GM12878 (cell line): ENCODE measurements around the gene RAD52. TPM values are rescaled to one million over a fixed set of nuclear protein-coding genes. Genes with fewer than 3 reads are reported as not detected.

Experiments used
- BCL3 ChIP-seq: IDR thresholded peaks from 2 replicates; pipeline ENCODE4 v1.6.1; 2011; ENCODE audit warnings: borderline replicate concordance, low read depth, mild to moderate bottlenecking, moderate library complexity, low read length; ENCODE audit not compliant: insufficient read depth, poor library complexity, severe bottlenecking
- BMI1 ChIP-seq: fragments of 450-650 bp; IDR thresholded peaks from 2 replicates; pipeline ENCODE4 v1.6.1; 2016; ENCODE audit warnings: mild to moderate bottlenecking, moderate library complexity, borderline replicate concordance
- CHD1 ChIP-seq: IDR thresholded peaks from 2 replicates; pipeline ENCODE4 v1.6.1; 2012; ENCODE audit warnings: low read depth, low read length, improper control_type of control experiment
- E2F4 ChIP-seq: IDR thresholded peaks from 2 replicates; pipeline ENCODE4 v1.6.1; 2012; ENCODE audit warnings: low read depth, low read length, improper control_type of control experiment
- E4F1 ChIP-seq: fragments of 450-650 bp; IDR thresholded peaks from 2 replicates; pipeline ENCODE4 v1.6.1; 2018; ENCODE audit warnings: borderline replicate concordance, mild to moderate bottlenecking; ENCODE audit not compliant: partially characterized antibody
- FOS ChIP-seq: IDR thresholded peaks from 3 replicates; pipeline ENCODE4 v1.6.1; 2011; ENCODE audit warnings: borderline replicate concordance; ENCODE audit not compliant: insufficient read length; ENCODE audit errors: extremely low read depth
- JUND ChIP-seq: IDR thresholded peaks from 2 replicates; pipeline ENCODE4 v1.6.1; 2012; ENCODE audit warnings: low read depth, mild to moderate bottlenecking, low read length, improper control_type of control experiment, moderate library complexity
- KAT2A ChIP-seq: conservative IDR thresholded peaks from 2 replicates; pipeline ENCODE4 v1.6.1; 2011; ENCODE audit warnings: low read depth, low read length; ENCODE audit not compliant: control insufficient read depth
- MYC ChIP-seq: IDR thresholded peaks from 2 replicates; pipeline ENCODE4 v1.6.1; 2011; ENCODE audit warnings: mild to moderate bottlenecking, low read length, moderate library complexity, inconsistent platforms; ENCODE audit not compliant: insufficient read depth, insufficient replicate concordance, insufficient read length, severe bottlenecking
- NFYB ChIP-seq: IDR thresholded peaks from 2 replicates; pipeline ENCODE4 v1.6.1; 2011; ENCODE audit warnings: low read depth, mild to moderate bottlenecking, low read length, improper control_type of control experiment, moderate library complexity; ENCODE audit not compliant: insufficient read depth
- NKRF ChIP-seq: fragments of 450-650 bp; conservative IDR thresholded peaks from 2 replicates; pipeline ENCODE4 v1.6.1; 2017; ENCODE audit warnings: mild to moderate bottlenecking, moderate library complexity
- NR2C1 ChIP-seq: fragments of 450-650 bp; IDR thresholded peaks from 2 replicates; pipeline ENCODE4 v1.6.1; 2017; ENCODE audit warnings: antibody characterized with exemption, mild to moderate bottlenecking, moderate library complexity
- PAX8 ChIP-seq: fragments of 450-650 bp; IDR thresholded peaks from 2 replicates; pipeline ENCODE4 v1.6.1; 2017; ENCODE audit warnings: mild to moderate bottlenecking, moderate library complexity
- POLR2AphosphoS2 ChIP-seq: IDR thresholded peaks from 2 replicates; pipeline ENCODE4 v1.6.1; 2011; ENCODE audit warnings: low read depth, mild to moderate bottlenecking, low read length, improper control_type of control experiment, moderate library complexity
- SREBF2 ChIP-seq: IDR thresholded peaks from 2 replicates; pipeline ENCODE4 v1.6.1; 2012; ENCODE audit warnings: mild to moderate bottlenecking, low read length
- SUPT20H ChIP-seq: IDR thresholded peaks from 2 replicates; pipeline ENCODE4 v1.6.1; 2011; ENCODE audit warnings: low read depth, mild to moderate bottlenecking, low read length, moderate library complexity, borderline replicate concordance; ENCODE audit not compliant: control insufficient read depth
- TAF1 ChIP-seq: IDR thresholded peaks from 2 replicates; pipeline ENCODE4 v1.6.1; 2011; ENCODE audit warnings: mild to moderate bottlenecking, low read depth, low read length, borderline replicate concordance
- TCF3 ChIP-seq: IDR thresholded peaks from 2 replicates; pipeline ENCODE4 v1.6.1; 2012; ENCODE audit warnings: low read depth, mild to moderate bottlenecking, low read length, borderline replicate concordance; ENCODE audit not compliant: insufficient read depth
- ZBTB33 ChIP-seq: fragments of 450-650 bp; IDR thresholded peaks from 2 replicates; pipeline ENCODE4 v1.6.1; 2017; ENCODE audit warnings: mild to moderate bottlenecking
- polyA plus RNA-seq, 11 experiments: library from polyadenylated mRNA; depleted of rRNA in 4 of 11; unstranded in 6 of 11; stranded (reverse) in 5 of 11; fragments of >200 nt; fragmentation: Nextera tagmentation in 4 of 11; fragmentation: Illumina TruSeq in 1 of 11; extraction: Ambion mirVana in 4 of 11; extraction: Trizol in 1 of 11; gene quantifications; 1 replicate in 1 of 11; 2 replicates in 10 of 11; pipeline versions ENCODE4 v1.2.1 to v1.2.3, GENCODE V29; 2011 to 2016; ENCODE audit warnings: inconsistent platforms in 2 of 11, missing spikeins in 2 of 11, low read depth in 1 of 11
- total RNA-seq, 4 experiments: library from RNA; depleted of rRNA in 3 of 4; stranded (reverse); fragments of >200 nt in 3 of 4; fragmentation: Illumina TruSeq in 1 of 4; extraction: Trizol in 1 of 4; gene quantifications; 2 replicates each; pipeline versions ENCODE4 v1.2.1 to v1.2.3, GENCODE V29; 2013 to 2021

Gene RAD52
- total and polyA plus RNA-seq, 10 of the 15 experiments (the other 5 are each of a cell fraction or from before 2014, with no cell fraction given): 2.0 to 15.7 (median 8.9) TPM

GRCh38 chr12:949453-950191 lies at the start of gene RAD52 (continued):
- peak; percentile 42; the same call in 1 of the 2 replicates for TF ChIP-seq JUND
- TF ChIP-seq POLR2AphosphoS2: no peak
- TF ChIP-seq MYC: peak; percentile 58
- TF ChIP-seq NKRF: peak; percentile 81; the same call in 1 of the 2 replicates
- TF ChIP-seq ZBTB33: 0 out of 2 replicates have a peak, but pooled peaks have one; percentile 5
- no peak for TF ChIP-seq SUPT20H
- TF ChIP-seq CHD1: no peak
- TF ChIP-seq E2F4: peak; percentile 71; the same call in 1 of the 2 replicates
- peak; percentile 61; the same call in 1 of the 2 replicates for TF ChIP-seq NR2C1
- no peak for TF ChIP-seq PAX8
- peak; percentile 100 for TF ChIP-seq E4F1
- TF ChIP-seq FOS: no peak
- peak; percentile 64; the same call in 1 of the 2 replicates for TF ChIP-seq TCF3
- TF ChIP-seq BMI1: no peak
- TF ChIP-seq KAT2A: no peak
- no peak for TF ChIP-seq NFYB
- TF ChIP-seq SREBF2: 0 out of 2 replicates have a peak, but pooled peaks have one; percentile 17
- TF ChIP-seq TAF1: peak; percentile 68
- TF ChIP-seq BCL3: no peak
